Measurements from ENCODE around the gene ADAM12.
A peak's percentile ranks its signal among the peaks of the same experiment; 100 is the strongest.
"Not testable (repeated sequence)": the region's sequence is repeated elsewhere in the genome, so short reads cannot be mapped to it uniquely, and the experiment has no call there.

The ADAM12 gene

DNA sequence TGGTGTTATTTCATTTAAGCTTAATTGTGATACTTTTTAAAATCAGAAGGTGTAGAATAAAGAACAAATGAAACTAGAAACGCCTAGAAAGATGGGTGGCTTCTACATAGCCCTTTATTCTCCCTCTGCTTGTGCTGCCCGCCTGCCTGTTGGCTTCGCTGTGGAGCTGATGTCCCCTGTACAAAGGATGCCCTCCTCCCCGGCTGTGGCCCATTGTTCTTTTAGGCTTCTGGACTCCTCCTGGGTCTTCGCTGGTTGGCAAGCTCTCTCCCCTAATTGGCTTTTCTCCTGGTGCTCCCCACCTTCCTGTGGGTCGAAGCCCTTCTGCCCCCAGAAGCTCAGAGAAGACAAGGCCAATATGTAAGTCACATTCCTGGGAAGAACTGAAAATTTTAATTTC lies 393.7 kb downstream of the ADAM12 start:
- DNase-seq, result no peak

DNA sequence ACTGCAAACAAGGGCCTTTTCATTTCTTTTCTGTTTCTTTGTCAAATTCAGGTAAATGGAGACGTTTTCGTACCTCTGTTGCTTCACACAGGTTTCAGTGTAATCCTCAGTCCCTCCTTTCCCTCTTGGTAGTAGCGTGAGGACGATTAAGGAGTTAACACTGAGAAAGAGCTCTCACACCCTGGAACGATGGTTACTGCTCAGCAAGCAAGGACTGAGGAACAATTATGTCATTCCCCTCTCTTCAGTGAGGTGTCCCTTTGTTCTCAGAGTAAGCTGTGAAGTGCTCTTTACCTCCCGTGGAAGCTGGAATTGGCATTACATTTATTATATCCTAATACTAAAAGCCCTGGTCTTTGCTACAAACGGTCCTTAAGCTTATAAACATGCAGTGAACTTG lies 396.0 kb downstream of the ADAM12 start:
- DNase-seq, result no peak

DNA sequence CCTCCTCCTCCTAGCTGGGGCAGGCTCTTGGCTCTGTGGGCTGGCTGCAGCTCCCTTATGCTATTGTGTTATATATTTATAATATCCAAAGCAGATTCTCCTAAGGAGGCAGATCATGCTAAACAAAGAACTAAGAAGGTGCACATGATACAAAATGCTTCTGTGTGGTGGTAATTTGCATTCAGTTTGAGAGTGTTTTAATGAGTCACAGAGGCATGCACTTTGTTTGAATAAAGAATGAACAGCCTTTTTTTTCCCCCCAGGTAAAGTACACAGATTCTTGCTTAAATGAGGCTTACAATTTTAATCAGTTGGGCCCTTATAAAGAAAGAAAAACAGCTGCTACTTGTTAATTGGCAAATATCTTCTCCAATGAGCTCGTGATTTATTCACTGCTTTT lies 396.9 kb downstream of the ADAM12 start:
- no peak for DNase-seq

DNA sequence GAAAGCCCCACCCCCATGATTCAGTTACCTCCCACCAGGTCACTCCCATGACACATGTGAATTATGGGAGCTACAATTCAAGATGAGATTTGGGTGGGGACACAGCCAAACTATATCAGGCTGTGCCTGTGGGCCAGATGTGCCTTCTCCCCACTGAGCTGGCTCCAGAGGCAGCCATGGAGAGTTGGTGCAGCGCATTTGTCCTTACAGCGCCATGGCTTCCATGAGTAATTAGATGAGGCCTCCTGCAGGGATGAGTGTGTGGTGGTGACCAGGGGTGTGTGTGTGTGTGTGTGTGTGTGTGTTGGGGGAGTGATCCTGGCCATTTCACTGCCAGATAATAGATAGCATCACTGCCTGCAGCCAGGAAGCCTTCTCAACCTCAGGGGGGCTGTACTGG lies 397.3 kb downstream of the ADAM12 start:
- no peak for DNase-seq

DNA sequence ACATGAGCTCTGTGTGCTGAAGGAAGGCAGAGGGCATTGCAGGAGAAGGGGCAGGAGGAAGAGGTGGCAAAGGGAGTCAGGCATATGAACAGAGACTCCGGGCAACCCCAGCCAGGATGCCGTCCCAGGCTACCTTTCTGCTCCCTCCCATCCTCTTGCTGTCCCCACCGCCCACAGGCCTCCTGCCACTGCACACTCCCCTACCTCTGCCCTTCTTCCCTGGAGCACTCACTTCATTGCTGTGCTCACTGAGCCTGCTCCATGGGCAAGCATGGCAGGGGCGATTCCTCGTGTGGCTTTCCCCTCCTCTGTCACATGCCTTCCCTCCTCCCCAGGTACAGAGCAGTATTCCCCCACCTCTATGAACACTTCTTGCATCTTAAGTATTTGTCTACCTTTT lies 398.5 kb downstream of the ADAM12 start:
- DNase-seq, result no peak

DNA sequence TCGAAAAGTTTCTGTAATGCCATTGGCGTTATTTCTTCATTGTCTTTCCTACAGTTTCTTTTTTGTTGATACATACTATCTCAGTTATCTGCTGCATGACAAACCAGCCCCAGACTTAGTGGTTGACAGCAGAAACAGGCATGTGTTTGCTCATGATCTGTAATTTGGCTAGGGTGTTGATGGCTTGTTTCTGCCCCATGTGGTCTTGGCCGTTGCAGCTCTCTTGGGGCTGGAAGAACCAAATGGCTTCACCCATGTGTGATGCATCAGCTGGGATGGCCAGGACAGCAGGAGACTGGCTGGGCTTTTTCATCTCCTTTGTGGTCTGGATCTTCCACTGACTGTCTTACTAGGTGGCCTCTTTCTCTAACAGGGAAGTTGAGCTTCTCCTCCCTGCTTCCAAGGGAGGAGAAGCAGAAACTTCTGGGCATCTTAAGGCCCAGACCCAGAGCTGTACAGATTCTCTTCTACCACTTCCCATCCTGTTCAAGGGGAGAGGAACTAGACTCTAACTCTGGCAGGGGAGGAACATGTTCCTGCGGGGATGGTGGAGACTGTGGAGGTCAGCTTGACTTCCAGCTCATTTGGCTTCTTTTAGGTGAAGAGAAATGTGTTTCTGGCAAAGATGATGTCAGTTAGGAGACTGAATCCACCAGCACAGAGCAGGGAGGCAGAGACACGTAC lies 402.6 kb downstream of the ADAM12 start:
- DNase-seq, result no peak

DNA sequence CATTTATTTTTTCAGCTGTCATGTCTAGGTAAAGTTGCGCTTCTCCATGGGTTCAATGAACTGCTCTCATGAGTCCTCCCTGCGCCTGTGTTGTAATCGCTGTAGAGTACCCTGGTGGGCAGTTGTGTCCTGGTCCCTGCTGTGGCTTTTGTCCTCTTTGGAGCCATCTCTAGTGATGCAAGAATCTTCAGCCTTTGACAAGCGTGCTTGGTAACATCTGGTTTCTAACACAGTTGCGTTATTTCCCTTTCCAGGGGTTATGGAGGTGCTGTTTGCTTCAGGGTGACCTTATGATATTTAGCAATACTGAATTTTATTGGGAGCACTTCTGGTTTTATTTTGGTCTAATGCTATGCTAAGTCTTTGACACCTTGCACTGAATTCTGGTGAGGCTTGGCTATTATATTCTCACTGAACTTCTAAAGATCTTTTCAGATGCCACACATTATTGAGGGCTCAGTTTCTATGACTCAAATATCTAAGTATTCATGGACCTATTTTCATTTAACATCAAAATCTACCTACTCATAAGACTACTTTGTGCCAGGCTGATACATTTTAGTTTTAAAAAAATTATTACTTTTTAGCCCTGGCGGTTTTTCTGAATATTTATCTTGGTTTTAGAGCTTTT lies 403.3 kb downstream of the ADAM12 start:
- no peak for DNase-seq

DNA sequence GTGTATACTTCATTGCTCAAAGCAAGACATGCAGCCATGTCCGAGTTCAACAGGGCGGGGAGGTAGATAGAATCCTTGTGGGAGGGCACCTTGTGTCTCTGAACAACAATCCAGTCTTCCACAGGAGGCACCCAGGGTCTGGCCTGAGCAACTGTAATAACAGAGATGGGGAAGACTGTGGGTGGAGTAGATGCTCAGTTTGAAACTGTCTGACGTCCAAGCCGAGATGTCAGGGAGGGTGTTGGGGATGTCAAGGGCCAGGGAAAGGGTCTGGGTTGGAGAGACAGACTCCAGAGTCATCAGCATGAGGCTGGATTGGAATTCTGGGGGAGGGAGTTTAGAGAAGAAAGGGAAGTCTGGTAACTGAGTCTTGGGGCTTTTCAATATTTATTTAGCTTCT lies 403.9 kb downstream of the ADAM12 start:
- DNase-seq, result no peak

DNA sequence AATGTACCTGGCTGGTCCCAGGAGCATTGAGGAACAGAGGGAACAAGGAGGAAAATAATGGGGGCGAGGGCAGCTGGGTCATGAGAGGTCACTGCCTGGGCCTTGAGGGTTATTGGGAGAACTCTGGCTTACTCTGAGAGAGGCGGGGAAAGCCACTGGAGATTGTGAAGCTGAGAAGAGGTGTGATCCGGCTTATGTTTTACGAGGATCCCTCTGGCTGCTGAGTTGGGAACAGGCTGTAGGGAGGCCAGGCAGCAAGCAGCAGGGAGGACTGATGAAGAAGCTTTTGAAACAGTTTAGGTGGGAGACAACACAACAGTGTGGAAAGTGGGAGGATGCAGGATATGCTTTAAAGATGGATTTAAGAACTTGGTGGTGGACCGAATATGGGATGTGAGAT lies 404.6 kb downstream of the ADAM12 start:
- DNase-seq, result no peak

DNA sequence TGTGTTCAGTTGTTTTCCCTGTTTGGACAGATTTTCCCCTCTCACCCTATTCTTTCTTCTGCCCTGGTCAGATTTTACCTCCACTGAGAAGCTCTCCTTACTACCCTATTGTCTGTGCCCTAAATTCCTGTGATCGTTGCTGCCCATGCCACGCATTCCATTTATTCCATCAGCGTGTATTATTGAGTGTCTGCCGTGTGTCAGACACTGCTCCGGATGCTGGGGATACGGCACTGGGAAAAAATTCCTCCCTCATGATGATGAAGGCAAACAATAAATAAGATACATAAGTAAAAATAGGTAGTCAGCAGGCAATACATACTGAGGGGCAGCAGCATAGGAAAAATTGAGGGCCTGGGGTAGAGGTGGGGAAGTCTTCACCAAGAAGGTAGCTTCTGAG lies 405.1 kb downstream of the ADAM12 start:
- DNase-seq, result no peak

DNA sequence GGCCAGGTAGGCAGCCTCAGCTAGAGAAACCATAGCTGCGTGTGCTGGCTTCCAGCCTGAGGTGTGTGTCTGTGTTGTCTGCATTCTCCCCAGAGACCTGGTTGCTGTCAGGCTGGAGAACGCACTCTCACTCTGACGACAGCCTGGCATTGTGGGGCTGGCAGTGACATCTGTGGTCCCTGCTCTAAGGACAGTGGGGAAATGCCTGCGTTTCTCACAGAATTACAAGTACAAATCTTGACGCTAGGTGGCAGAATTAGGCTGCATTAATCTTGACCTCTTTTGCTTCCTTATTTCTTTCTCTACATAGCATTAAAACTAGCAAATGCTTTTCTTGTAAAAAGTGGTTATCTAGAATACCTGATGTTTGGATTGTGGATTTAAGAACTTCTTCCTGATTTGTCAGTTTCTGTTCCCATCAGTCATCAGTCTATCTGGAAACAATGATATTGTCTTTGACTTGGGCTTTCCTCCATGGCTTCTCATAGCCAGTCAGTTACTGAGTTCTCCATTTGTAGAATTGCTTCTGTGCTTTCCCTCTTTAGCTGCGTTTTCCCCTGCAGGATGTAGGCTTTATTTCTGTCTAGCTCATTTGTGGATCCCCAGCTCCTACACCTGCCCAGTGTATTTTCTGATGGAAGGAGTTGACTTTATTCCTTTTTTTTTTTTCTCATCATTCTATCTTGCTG lies 405.9 kb downstream of the ADAM12 start:
- peak; percentile 72 for DNase-seq

DNA sequence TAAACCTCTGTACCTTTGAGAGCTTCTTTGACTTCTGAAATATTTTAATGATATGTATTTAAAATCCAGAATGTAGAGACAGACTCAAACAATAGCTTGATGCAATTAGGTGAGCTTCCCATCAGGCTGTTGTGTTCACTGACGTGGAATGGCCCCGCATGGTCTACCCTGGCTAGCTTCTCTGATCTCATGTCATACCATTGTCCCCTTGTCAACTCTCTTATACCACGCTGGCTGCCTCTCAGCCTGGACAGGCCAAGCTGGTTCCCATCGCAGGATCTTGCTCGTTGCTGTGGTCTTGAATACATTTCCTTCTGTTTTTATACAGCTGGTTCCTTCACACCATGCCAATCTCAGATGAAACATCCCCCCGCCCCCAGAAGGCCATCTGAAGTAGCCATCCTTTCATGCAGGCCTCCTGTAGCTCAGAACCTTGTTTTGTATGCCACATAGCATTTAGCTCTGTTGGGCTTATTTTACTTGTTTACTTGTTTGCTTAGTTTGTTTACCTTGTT lies 407.7 kb downstream of the ADAM12 start:
- no peak for DNase-seq

DNA sequence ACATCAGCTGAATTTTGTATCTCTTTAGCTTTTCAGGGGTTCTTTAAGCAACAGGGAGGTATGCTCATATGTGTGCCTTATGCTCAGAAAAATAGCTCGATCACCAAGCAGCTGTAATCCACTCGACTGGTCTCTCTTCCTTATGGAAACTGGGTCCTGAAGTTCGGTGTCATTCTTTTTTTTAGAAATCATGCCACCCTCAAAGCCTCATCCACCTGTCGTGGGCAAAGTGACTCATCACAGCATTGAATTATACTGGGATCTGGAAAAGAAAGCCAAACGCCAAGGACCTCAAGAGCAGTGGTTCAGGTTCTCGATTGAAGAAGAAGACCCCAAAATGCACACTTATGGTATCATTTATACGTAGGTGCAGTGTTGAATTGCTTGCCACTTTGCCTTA lies 408.3 kb downstream of the ADAM12 start:
- no peak for DNase-seq

DNA sequence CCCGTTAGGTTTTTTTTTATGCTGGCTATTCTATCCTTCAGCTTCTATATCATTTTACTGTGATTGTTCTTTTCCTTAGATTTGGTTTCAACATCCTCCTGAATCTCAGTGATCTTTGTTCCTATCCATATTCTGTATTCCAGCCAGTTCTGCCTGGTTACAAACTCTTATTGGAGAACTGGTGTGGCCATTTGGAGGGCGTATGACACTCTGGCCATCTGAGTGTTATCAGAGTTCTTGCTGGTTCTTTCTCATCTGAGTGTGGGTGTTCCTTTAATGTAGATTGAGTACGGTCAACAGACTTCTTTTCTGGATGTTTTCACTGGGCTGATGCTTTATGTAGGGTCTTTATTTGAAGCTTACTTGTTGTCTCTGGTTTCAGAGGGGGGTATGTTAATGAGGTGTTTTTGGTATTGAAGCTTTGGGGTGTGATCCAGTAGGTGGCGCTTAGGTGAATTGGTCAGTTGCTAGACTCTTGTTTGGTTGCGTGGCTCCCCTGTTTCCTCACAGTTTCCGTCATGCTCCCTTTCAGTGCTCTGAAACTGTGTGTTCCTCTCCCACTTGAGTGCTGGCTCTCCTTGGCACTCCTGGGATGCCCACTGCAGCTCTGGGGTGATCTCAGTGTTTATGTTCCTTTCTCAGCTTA lies 411.2 kb downstream of the ADAM12 start:
- DNase-seq, result no peak

DNA sequence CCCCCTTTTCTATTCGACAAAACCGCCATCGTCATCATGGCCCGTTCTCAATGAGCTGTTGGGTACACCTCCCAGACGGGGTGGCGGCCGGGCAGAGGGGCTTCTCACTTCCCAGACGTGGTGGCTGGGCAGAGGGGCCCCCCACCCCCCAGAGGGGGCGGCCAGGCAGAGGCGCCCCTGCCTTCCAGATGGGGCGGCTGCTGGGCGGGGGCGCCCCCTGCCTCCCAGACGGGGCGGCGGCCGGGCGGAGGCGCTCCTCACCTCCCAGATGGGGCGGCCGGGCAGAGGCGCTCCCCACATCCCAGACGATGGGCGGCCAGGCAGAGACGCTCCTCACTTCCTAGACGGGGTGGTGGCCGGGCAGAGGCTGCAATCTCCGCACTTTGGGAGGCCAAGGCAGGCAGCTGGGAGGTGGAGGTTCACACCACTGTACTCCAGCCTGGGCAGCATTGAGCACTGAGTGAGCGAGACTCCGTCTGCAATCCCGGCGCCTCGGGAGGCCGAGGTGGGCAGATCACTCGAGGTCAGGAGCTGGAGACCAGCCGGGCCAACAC lies 418.1 kb downstream of the ADAM12 start:
- not testable (repeated sequence) for DNase-seq

DNA sequence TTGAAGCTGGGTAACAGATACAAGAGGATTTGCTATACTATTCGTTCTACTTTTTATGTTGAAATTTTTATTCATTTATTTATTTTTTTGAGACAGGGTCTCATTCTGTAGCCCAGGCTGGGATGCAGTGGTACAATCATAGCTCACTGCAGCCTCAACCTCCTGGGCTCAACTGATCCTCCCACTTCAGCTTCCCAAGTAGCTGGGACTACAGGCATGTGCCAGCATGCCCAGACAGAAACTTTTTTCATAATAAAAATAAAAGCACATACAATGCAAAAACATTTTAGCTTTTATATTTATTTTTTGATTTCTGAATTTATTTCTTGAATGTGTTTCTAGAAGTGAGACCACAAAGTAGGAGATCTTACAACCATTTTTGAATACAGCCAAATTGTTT lies 420.7 kb downstream of the ADAM12 start:
- no peak for DNase-seq

DNA sequence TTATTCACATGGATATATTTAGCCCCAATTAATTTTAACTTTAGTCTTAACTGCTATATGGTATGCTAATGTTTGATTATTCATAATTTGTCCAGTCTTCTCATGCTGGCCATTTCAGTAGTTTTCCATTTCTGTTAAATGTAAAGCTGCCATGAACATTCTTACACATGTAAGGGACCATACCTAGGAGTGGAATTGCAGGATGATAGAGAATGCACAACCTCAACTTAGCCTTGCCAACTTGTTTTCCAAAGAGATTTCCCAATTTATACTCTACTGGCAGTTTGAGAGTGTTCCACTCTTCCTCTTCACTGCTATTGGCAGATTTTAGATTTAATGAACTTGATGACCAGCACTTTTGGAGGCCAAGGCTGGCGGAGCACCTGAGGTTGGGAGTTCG lies 423.7 kb downstream of the ADAM12 start:
- no peak for DNase-seq
